T1000 (cell line): ENCODE measurements around the gene ZNF879.
A peak's percentile ranks its signal among the peaks of the same experiment; 100 is the strongest.

ENCODE experiments used
- DNase-seq: peaks from one replicate; lab custom pipeline; 2025; ENCODE audit warnings: mixed read lengths; lab: John Stamatoyannopoulos, UW

ZNF879 gene

GRCh38 chr5:179023528-179024189 lies at the start of gene ZNF879:
ZNF879 (plus strand) TSS chr5:179023804; CDS start chr5:179025005, 1,201 bp downstream.
- peak; percentile 88 for DNase-seq

- no peak for DNase-seq
These were observed 42.2 kb upstream of the ZNF879 start for GRCh38 chr5:178981381-178981780.

DNA sequence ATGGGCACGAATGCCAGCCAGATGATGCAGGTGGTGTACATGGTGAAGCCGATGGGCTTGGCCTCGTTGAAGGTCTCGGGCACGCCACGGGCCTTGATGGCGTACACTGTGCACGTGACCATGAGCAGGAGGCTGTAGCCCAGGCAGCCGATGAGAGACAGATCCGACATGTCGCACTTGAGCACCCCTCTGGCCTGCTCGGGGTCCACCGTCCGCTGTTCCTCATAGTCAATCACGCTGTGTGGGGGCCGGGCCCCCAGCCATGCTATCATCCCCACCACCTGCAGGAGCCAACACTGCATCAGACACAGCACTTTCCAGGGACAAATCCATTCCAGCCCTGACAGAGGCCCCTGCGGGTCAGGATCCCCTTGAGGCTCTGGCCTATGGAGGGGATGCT lies 40.7 kb upstream of the ZNF879 start:
- no peak for DNase-seq

- DNase-seq: no peak
These were observed 39.9 kb upstream of the ZNF879 start for GRCh38 chr5:178983728-178984127.

- DNase-seq: no peak
These were observed 39.2 kb upstream of the ZNF879 start for GRCh38 chr5:178984145-178985072.

GRCh38 chr5:178986326-178986960 lies 37.2 kb upstream of the ZNF879 start:
- no peak for DNase-seq

DNA sequence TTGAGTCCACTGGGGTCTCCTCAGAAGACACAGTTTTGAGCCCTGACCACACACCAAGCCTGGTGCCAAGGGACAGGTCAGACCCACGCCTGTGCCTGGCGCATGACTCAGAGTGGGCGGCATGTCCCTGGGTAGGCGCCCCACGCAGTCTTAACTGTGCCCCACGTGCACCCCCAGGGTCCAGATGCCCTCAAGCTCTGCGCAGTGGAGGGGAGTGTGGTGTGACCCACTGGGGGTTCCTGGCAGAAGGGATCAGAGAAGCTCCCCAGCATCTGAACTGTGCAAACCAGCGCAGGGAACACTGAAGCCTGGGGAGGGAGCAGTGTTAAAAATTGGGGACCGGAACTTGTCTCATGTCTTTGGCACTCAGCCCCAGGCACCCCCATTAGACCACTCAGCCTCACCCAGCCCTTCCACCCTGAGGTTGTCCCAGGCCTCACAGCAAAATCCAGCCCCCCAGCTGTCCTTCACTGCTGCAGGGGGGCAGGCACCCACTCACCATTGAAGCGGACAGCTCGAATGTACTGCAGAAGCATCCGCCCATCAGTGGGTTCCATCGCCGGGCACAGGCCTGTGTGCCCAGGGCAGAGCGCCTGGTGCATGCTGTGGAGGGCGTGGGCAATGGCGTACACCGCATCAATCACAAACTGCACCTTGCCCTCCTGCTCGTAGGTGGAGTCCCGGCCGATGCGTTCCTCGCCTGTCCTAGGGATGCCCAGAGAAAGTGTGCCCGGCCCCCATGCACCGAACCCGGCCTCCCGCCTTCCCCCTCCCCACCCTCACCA lies 35.0 kb upstream of the ZNF879 start:
- no peak for DNase-seq

DNA sequence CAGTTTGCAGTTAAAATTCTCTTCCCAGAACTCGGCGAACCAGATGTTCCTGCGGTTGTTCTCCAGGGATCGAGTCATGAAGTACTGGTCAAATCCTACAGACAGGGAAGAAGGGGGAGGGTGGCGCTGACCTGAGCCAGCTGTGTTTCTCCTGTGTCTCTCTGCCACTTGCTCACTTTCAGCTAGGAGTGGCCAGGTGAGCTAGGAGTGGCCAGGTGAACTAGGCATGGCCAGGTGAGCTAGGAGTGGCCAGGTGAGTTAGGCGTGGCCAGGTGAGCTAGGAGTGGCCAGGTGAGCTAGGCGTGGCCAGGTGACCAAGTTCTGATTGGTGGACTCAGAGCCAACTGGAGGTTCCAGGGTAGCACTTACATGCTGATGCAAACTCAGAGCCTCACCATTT lies 34.3 kb upstream of the ZNF879 start:
- no peak for DNase-seq

DNA sequence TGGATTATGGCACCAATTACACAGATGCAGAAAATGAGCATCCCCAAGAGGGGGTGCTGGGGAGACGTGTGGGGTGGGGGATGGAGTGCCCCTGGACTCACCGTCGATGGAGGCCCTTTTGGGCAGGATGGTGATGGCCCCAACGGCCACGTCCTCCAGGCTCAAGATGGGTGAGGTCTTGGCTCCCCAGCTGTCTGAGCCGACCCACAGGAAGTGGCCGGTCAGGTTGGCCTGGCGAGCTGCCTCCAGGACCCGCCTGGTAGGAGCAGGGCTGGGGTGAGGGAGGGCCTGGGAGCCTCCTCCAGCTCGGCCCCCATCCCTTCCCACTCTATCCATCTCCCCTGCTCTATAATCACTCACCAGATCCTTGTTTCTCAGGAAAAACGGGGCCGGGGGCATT lies 33.1 kb upstream of the ZNF879 start:
- DNase-seq: no peak

- DNase-seq: no peak
These were observed 32.1 kb upstream of the ZNF879 start for GRCh38 chr5:178991190-178992145.

DNA sequence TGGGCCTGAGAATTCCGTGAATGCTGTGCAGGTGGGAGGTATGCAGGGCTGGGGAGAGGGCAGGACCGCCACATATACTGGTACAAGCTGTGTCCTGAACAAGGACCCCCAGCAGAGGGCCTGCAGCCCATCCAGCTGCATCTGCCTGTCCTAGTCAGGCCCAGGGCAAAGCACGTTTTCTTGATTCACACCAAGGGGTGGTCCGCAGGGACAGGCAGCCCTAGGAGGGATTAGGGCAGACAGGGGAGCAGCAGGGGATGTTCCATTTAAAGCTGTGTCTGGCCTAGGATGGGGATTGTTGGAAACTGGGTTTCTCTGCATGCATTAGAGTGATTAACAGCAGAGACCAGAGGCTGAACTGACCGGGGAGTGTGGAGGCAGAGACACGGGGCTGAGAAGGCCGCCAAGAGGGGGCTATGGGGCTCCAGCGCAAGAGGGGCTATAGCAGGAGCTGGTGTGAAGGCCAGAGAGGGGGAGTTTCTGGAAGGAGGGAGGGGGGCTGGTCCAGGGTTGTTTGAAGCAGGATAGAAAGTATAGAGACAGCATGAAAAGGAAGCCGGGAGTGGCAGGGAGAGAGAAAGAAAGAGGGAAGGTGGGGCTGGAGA lies 31.2 kb upstream of the ZNF879 start:
- no peak for DNase-seq

DNA sequence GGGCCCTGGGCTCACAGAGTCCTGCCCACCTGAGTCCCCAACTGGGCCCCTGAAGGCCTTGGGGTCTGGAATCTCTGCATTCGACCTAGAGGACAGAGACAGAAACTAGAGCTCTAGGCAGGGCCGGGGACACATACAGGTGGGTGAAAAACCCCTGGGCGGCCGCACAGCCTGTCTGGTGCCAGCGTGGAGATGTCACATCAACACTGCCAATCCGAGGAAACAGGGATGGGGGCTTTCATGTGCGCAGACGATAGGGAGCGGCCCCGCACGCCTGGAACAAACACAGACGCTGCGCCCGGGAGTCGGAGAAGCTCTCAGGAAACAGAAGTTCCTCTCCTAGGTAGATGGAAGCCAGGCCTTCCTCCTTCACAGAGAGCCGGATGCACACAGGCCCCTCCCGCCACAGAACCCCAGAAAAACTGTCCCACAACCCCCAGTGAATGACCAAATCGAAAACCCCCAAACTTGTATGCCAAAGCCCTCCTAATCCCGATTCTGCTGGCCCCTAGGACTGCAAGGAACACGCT lies 30.3 kb upstream of the ZNF879 start:
- no peak for DNase-seq

GRCh38 chr5:178993955-178994579 lies 29.5 kb upstream of the ZNF879 start:
- DNase-seq: no peak

- no peak for DNase-seq
These were observed 28.8 kb upstream of the ZNF879 start, which contains the start of gene GRM6 for GRCh38 chr5:178994580-178995340. GRM6 (minus strand) TSS chr5:178995320; CDS start chr5:178994944, 376 bp downstream.

DNA sequence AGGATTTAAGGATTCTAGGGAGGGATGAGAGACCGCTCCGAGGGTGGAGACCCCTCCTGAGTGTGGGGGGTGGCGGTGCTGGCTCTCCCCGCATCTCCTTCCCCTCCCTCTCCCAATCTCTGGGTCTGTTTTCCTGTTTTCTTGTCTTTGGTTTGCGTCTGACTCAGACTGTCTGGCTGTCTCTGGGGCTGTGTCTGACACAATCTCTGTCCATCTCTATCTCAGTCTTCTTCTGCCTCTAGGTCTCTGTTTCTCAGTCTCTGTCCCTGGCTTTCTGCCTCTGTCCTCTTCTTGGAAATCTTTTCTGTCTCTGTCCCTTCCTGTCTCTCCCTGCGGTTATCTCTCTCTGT lies 28.3 kb upstream of the ZNF879 start:
- no peak for DNase-seq

DNA sequence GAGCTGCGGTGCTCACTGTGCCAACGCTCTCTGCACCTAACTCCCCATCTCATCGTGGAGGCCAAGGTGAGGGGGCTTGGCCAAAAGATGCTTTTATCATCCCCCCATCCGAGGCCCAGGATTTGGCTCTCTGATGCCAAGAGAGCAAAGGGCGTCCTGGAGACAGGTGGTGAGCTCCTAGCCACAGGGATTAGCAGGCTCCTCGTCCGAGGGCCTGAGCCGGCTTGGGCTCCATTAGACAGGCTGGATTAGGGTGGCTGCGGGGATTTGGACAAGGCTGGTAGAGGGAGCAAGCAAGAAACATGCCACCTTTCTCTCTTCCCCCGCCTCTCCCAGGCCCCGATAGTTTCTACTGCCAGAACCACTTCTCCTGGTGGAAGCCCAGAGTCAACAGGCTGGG lies 27.4 kb upstream of the ZNF879 start:
- no peak for DNase-seq

DNA sequence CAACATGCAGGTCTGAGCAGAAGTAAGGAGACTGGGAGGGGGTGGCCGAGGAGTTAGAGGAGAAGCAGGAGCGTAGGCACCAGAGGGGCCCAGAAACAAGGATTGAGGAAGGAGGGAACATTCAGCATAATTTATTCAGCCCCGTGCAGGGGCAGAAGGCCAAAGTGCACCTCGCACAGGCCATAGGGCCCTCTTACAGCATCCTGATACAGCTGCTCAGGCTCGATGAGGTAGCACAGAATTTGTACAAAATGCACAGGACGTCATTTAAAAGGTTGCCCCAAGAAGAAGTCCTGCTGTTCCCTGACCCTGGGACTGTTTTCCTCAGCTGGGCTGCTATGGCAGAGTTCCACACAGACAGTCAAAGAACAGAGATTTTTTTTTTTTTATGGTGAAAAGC lies 26.4 kb upstream of the ZNF879 start:
- no peak for DNase-seq

DNA sequence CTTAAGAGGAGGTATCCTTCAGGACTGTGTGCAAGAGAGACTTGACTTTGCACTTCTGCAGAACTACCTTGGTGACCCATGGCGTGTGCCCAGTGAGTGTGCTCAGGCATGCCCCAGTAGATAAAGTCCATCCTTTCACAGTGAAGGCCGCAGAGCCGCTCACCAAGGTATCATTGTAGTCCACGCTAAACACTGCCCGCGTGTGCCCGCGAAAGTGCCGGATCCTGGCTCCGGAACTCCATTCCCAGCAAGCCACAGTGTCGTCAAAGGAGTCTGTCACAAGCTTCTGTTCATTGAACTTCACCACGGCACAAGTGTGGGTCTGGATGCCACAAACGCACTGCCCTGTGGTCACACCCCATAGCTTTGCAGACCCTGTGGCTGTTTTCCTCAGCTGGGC lies 25.2 kb upstream of the ZNF879 start:
- DNase-seq: no peak

- no peak for DNase-seq
These were observed 17.0 kb upstream of the ZNF879 start for GRCh38 chr5:179006564-179006963.
